SW 1271 (cell line): Measurements from ENCODE around the gene KRT6C.
"Not testable (repeated sequence)": the region's sequence is repeated elsewhere in the genome, so short reads cannot be mapped to it uniquely, and the experiment has no call there.

Experiments
- DNase-seq, 2 experiments: peaks; one replicate each; lab custom pipeline; 2025; lab: John Stamatoyannopoulos, UW

Gene KRT6C

DNA sequence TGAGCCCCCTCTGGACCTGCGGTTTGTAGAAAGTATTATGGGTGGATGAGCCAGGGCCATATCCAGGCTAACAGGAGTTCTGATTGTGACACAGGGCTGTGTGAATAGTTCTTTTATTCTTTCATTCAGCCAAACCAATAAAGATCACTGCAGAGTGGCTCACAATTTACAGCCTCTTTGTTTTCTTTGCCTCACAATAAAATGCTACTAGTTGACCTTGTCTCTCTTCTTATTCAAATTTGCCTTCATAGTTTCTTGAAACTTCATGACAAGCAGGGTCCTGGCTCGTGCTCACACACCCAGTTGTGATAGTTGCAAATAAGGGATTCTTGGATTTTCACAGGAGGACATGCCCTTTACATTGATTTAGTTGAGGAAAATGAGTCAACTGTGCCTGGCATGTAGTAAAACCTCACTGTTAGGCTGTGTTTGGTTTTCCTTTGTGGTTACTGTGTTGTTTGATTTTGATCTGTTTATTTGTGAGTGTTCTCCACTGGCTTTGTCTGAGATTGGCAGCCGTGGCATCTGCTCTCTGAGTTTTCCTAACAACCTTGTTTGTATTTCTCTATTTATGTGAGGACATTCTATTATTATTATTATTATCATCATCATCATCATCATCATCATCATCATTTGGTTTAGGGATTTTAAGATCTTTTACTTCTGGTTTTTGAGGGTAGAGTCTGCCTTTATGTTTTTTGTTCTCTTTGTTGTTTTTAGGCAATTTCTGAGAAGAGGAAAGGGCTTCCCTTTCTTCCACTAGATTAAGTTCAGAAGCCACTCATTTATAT, 19.0 kb downstream of the KRT6C start:
- no peak for DNase-seq

DNA sequence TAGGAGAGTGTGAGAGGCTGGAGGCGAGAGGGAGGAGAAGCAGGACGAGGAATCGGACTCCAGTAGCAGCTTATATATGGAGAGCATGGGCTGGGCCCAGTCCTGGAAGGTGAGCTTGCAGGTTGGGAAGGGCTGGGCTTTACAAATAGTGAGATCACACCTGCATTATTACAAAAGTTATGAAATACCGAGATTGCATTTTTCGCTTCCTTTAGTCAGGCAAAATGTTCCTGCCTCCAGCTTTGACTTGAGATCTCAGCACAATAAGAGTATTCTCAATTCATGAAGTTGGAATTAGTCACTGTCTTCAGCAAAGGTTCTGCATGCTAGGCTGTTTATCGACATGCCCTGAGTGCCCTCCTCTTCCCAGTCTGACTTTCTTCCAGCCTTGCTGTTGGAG, 21.5 kb downstream of the KRT6C start, which contains the start of gene KRT6B:
Gene KRT6B (minus strand): TSS at position 46 of the 400 bp plus-strand sequence. CDS start 68 bp downstream, outside the sequence.
- no peak for DNase-seq

GRCh38 chr12:52448228-52448627, 25.4 kb downstream of the KRT6C start:
- no peak for DNase-seq

DNA sequence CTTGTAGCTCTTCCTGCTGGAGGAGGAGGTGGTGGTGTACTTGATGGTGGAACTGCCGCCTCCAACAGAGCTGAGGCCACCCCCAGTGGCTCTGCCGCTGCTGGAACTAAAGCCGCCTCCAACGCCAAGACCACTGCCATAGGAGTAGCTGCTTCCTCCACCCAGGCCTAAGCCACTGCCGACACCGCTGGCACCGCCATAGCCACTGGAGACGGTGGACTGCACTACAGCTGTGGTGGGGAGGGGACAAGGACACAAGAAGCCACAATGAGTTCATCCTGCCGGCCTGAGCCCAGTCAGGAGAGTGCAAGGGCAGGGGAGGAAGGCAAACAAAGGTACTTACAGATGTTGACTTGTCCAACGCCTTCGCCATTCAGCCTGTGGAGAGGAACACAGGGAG, 26.4 kb downstream of the KRT6C start:
- DNase-seq, result not testable (repeated sequence)

DNA sequence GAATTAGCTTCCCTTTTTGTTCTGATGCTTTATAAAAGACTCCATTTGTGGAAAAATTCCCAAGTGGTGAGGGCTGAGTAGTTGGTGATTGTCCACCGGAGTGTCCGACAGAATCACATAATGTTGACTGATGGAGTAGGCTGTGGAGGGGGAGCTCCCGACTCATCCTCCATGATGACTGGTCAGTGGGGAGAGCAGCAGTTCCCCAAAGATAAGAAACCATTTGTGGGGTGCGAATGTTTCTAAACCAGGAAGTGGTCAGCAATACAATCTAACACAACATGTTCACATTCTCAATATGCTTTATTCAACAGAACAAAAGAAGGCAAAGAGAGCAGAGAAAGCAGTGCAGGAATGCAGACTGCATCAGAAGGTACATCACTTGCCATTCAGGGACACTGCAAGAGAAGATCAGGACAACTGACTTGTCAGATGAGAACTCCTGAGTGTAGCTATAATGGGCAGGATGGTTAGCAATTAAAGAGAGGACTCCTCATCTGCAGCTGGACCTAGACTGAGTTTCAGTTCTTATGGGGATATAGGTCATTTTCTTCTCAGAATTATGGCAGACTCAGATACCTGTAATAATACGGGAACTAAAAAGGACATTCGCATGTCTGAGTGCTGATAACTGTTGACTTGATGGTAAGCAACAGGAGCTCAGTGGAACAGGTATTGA, 27.1 kb downstream of the KRT6C start:
- no peak for DNase-seq

GRCh38 chr12:52445876-52446275, 27.7 kb downstream of the KRT6C start:
- DNase-seq, result no peak

DNA sequence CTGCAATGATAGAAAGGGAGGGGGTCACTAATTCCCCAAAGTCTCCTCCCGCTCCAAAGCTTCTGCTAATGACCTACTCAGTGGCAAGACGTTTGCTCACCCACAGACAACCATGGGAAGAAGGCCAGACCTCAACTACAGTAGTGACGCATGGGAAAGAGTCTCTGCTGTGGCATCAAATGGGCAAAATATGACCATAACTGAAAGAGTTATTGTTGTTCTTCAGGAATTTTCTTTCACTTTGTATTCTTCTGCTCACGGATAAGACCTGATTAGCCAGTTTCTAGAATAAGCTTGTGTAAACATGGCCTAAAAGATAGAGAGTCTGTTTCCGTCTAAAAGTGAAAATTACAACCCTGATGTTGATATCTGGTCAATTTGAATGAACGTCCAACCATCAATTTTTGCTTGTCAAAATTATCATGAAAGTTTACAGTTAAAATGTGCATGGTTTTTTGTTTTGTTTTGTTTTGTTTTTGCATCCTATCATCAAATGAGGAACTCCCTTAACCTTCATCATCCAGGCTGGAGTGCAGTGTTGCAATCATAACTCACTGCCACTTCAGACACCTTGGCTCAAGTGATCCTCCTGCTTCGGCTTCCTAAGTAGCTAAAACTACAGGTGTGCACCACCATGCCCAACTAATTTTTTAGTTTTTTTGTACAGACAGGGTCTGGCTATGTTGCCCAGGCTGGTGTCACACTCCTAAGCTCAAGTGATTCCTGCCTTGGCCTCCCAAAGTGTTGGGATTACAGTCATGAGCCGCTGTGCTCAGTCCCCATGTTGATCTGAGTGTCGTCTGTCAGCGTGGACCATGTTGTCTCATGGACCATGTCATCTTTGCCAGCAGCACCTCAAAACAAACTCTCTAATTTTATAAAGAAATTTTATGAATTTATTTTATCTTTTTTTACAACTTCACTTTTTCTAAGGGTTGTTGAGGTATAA, 28.7 kb downstream of the KRT6C start:
- DNase-seq, result no peak

- no peak for DNase-seq
Measured at GRCh38 chr12:52443966-52444365, 29.6 kb downstream of the KRT6C start.

DNA sequence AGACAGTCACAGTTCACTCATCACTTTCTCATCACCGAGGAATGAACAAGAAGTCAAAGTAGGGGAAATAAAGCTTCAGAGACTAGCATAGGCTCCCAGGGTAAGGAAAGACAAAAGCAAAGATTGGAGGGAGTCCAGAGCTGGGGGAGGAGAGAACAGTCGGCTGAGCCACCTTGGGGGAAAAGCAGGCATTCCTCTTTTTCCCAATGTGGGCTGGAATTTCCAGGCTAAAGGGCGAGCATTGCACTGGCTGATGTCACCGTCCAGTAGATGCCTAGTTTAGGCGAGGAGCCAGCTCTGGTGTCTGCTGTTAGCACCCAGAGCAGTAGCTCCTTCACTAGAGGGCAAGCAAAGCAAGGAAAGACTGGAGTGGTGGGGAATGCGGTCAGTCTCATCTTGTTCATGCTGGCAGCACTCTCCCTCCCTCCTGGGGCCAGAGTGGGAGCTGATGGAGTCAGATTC, 31.0 kb downstream of the KRT6C start:
- DNase-seq, result no peak

DNA sequence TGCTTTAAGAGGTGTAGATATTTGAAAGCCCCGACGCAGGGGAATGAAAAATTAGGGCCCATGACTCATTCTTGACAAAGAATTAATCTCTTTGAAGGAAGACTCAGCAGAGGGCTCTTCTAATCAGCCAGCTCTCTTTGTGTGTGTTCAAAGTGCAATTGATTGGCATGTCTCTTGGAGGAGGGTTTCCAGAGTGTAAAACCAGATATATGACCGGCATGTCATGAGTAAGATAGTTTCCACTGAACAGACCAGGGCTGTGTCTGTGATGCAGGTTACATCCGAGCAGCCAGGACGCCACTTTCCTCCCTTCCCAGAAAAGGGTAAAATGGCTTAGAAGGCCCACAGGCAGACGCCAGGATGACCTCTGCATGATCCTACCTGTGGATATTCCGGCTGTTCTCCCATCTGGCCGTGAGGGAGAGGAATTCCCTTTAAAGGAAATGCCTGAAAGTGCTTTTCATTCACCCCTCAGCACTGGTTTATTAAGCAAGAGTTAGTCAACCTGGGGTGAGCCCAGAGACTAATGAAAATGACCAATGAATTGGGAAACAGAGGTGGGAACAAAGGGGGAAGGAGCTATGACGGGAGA, 32.2 kb downstream of the KRT6C start:
- no peak for DNase-seq

DNA sequence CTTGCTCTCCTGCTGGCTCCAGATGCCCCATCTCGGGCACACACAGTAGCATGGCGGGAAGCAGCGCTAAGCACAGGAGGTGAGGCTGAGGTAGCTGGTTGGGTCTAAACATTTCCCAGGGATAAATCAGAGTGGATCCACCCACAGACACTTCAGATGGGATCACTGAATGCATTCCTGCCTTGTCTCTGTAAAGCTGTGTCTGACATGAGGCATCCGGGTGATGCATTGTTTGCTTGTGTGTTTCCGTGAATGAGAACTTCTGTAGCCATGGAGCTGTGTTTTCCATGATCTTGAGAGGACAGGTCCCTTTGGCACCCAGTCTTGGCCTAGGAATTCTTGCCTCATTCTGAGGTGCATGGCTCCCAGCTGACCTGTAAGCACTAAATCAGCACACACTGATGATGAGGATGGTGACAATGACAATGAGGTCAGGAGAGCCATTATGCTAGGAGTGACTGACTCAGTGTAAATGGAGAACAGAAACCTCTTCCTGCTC, 32.7 kb downstream of the KRT6C start:
- no peak for DNase-seq

DNA sequence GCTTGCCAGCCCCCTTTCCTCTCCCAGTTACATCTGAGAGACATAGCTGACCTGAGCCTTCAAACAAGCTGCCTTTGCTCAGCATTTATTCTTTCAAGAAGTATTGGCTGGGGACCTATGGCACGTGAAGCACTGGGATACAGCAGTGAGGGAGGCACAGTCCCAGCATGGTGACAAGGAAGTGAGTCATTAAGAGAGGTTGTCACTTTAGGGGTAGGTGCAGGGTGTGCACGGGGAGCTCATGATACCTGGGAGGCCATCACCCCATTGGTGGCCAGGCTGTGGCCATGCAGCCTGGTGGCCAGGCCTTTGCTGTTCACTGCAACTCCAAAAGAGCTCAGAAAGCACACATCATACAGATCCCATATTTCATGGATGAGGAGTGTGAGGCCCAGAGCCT, 33.8 kb downstream of the KRT6C start:
- DNase-seq, result no peak

- DNase-seq, result no peak
Measured at GRCh38 chr12:52439420-52439819, 34.2 kb downstream of the KRT6C start.

DNA sequence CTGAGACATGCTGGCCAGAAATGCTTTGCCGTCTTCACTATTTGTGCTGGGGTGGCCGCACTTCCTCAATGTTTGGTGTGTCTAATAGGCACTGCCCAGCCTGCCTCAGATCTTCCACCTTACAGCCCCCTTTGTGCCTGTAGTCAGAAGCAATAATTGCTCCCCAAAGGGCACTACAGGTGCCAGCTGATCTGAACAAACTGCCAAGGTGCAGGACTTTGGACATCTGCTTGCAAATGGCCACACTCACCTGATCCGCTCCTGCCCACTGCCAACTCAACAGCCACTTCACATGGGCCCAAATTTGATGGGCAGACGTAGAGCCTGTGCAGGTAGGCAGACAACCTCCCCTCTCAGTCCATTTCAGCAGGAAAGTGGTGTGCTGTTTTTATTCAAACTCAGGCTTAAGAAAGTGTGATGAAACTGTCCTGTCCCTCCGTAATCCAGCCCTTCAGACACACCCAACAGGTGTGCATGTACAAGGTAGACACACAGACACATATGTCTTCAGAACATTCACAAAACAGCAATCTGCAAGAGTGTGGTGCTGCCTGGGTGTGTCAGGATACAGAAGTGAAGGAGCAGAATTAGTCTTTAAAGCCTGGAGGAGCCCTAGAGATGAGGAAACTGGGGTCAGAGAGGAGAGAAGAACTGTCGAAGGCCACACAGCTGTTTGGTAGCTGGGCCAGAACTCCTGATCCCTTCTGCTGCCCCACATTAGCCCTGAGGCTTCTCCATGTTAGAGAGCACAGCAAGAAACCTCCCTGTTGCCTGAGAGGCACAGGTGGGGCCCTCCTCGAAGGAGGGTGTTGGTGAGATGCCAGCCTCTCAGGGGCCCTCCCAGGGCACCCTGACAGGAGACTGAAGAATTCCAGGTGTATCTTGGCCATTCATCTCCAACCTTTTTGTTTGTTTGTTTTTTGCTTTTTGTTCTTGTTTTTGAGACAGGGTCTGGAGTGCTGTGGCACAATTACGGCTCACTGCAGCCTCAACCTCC, 35.0 kb downstream of the KRT6C start:
- DNase-seq, result no peak

DNA sequence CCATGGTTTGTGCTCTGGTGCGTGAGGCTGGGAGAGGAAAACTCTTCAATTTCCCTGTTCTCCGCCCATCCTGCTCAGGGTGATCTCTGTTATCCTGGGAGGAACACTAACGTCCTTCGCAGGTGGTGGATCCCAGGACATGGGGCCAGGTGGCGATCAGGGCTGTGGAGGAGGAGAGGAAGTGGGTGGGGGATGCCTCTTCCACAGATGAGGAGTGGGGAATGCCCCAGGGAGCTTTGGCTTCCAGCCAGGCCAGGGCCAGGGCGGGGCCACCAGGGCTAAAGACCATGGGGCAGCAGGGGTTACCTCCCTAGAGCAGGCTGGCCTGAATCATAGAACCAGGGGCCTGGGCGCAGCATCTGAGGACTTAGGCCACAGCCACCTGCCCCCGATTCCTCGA, 36.1 kb downstream of the KRT6C start:
- no peak for DNase-seq

DNA sequence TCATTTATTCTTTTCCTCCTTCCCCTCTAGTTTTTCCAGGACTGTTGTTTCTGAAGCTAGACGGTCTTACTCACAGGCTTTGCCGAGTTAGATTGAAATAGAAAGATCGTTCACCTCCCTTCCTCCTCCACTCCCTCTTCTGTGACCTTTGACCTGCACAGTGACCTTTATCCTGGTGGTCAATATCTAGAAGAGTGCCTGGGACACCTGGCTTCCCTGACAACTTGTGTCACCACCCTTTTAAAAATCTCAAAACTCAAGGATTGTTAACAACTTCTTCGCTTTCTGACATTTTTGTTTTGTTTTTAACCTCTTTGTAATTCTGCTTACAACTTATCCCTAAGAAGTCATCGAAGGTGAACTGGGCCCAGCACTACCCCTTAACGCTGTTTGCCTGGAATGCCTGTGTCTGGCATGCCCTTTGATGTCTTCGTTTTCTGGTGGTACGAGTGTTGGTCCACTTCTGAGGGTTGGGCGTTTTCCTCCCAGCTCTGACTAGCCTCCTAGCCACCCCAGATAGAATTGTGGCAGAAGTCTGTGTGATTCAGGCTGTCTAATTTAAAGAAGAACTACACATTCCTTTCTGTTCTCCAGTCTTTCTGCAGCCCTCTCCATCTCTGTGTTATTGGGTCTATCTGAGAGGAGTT, 36.7 kb downstream of the KRT6C start:
- no peak for DNase-seq

DNA sequence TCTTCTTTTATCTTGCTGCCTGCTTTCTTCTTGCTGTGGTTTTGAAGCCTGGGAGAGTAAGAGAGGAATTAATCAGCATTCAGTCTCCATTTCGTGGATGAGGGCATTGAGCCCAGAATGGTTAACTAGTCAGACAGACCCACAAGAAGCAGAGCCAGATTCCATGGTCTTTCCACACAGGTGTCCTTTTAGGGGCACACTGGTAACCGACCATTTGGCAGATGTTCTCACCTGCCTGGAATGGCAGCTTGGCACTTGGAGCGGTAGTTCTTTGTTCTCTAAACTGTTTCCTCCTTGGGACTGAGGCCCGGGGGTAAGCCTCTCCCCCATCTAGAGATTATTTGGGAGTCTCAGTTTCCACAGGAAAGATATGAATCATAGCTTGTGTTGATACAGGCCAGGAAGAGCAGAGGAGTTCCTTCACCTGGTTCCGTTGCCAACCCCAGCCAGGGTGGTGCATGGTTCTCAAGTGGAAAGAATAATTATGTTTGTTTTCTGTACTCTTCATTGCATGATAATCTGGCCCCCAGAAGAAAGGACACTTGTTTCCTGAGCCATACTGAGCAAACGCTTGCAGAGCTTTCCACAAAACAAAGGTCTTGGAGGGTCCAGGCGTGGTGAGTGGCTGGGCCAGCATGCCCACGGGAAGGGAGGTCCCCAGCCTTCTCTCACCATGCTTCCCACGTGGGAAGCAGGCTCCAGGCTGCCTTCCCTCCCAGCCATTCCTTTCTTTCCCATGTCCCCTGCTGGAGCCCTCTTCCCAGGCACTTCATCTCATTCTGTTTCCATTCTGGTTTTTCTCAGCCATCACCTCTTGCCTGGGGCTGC, 37.4 kb downstream of the KRT6C start:
- no peak for DNase-seq

DNA sequence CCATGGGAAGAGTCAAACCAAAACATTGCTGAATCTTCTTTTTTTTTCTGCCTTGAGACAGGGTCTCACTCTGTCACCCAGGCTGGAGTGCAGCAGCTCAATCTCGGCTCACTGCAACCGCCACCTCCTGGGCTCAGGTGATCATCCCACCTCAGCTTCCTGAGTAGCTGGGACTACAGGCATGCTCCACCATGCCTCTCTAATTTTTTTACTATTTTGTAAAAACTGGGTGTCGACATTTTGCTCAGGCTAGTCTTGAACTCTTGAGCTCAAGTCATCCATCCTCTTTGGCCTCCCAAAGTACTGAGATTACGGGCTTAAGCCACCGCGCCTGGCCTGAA, 38.0 kb downstream of the KRT6C start:
- DNase-seq, result no peak
